CD4-positive, alpha-beta T cell (primary cell): ENCODE results near the gene SH3BP5L. TPM values are rescaled to one million over a fixed set of nuclear protein-coding genes. Genes with fewer than 3 reads are reported as not detected.
A peak's percentile ranks its signal among the peaks of the same experiment; 100 is the strongest.

ENCODE experiments used
- ATAC-seq: fragments of 200-7000 bp; cut with Tn5 transposase; one replicate; pipeline ENCODE4 v1.10.0; 2022; ENCODE audit warnings: mild to moderate bottlenecking; ENCODE audit not compliant: poor library complexity
- CTCF ChIA-PET: fragments of 350-600 bp; sonication (Branson Sonifier 250); formaldehyde crosslinking; loops from one replicate; lab custom pipeline; 2021; ENCODE audit warnings: antibody characterized with exemption, inconsistent platforms; lab: Charles Lee
- POLR2A ChIA-PET: fragments of 350-600 bp; sonication (Branson Sonifier 250); formaldehyde crosslinking; loops from one replicate; lab custom pipeline; 2021; ENCODE audit warnings: antibody characterized with exemption, inconsistent platforms; lab: Charles Lee
- DNase-seq, 14 experiments: peaks; one replicate each; pipeline ENCODE4 v3.0.0-alpha.2; 2013 to 2020; ENCODE audit warnings: mixed read lengths in 2 of 14
- H3K27ac ChIP-seq, 2 donors: one replicate each; pipeline versions ENCODE4 v1.5.1 to v1.7.0; 2013; ENCODE audit warnings: low read length in 2 of 2, low read depth in 1 of 2, mild to moderate bottlenecking in 1 of 2
- H3K27me3 ChIP-seq, 2 experiments: 1 replicate in 1 of 2; 2 replicates in 1 of 2; pipeline versions ENCODE4 v1.6.1 to v1.7.0; 2013; ENCODE audit warnings: low read length in 2 of 2, control low read depth in 1 of 2, mild to moderate bottlenecking in 1 of 2, moderate library complexity in 1 of 2; ENCODE audit not compliant: insufficient read depth in 2 of 2, control insufficient read depth in 1 of 2
- H3K36me3 ChIP-seq: one replicate; pipeline ENCODE4 v1.6.1; 2013; ENCODE audit warnings: low read length, control low read depth; ENCODE audit not compliant: insufficient read depth
- H3K4me1 ChIP-seq: one replicate; pipeline ENCODE4 v1.6.1; 2013; ENCODE audit warnings: low read length, control low read depth; ENCODE audit not compliant: insufficient read depth
- H3K4me3 ChIP-seq: one replicate; pipeline ENCODE4 v1.5.1; 2013; ENCODE audit warnings: mild to moderate bottlenecking, low read length, moderate library complexity
- H3K9me3 ChIP-seq, 2 experiments: 1 replicate in 1 of 2; 2 replicates in 1 of 2; pipeline versions ENCODE4 v1.6.1 to v1.7.0; 2013; ENCODE audit warnings: low read length in 2 of 2, mild to moderate bottlenecking in 2 of 2, control low read depth in 1 of 2, moderate library complexity in 1 of 2; ENCODE audit not compliant: control insufficient read depth in 1 of 2, insufficient read depth in 1 of 2
- H3K27ac Mint-ChIP-seq: one replicate; pipeline ENCODE4 v1.8.0; 2020; ENCODE audit warnings: mixed read lengths
- H3K27me3 Mint-ChIP-seq: one replicate; pipeline ENCODE4 v1.8.0; 2021; ENCODE audit warnings: mixed read lengths
- H3K36me3 Mint-ChIP-seq: one replicate; pipeline ENCODE4 v1.8.0; 2021; ENCODE audit warnings: low read depth, mixed read lengths
- H3K4me1 Mint-ChIP-seq: one replicate; pipeline ENCODE4 v1.8.0; 2021; ENCODE audit warnings: low read depth, mixed read lengths
- H3K4me3 Mint-ChIP-seq: one replicate; pipeline ENCODE4 v1.8.0; 2020; ENCODE audit warnings: mild to moderate bottlenecking, mixed read lengths
- H3K9me3 Mint-ChIP-seq: one replicate; pipeline ENCODE4 v1.8.0; 2020; ENCODE audit warnings: mixed read lengths
- intact Hi-C, 2 experiments: fragments of 100-400 bp; cut with DNase I in 1 of 2; cut with micrococcal nuclease in 1 of 2; formaldehyde crosslinking; loops; one replicate each; pipeline versions ENCODE4 v1.15.1 to v1.9.0; 2023 to 2025; cut with DNase I, micrococcal nuclease
- total RNA-seq, 174 experiments: library from RNA in 2 of 174; stranded (reverse) in 2 of 174; gene quantifications; one replicate each; pipeline ENCODE4 v1.2.3 and lab custom pipeline; 2021 to 2026
- TF ChIP-seq, protein P1 (sequence below): fragments of 200-600 bp; IDR thresholded peaks from one replicate; pipeline ENCODE4 v1.8.0; 2022; ENCODE audit warnings: antibody characterized with exemption, mild to moderate bottlenecking

The SH3BP5L gene
- total RNA-seq, 2 experiments from 2014 or later: 21.7 to 25.2 TPM

DNA sequence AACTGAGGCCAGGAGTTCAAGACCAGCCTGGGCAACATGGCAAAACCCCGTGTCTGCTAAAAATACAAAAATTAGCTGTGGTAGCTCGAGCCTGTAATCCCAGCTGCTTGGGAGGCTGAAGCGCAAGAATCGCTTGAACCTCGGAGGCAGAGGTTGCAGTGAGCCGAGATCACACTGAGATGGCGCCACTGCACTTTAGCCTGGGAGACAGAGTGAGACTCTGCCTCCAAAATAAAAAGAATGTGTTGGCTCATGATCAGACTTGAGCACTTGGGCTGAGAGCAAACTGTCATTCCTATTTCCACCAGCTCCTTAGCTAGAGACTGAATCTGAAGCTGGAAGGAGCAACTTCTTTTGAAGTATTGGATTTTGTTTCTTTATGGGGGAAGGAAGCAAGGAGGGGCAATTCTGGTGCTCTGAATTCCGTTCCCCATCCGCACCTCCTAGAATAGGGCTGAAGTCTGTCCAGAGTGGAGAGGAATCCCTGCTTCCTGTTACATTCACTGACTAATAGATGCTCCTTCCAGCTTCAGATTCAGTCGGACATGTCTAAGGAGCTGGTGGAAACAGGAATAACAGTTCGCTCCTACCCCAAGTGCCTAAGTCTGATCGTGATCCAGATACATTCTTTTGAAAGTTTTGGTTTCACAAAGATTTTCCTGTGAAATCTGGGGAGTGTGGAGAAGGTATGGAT is 16.1 kb upstream of the SH3BP5L start:
- DNase-seq (peak in 11 of 14 experiments; percentile 16 to 72 (median 40)), ATAC-seq (no peak)
- intact Hi-C loops: no loop called here
- no peaks in the 10 kb centered on the region for H3K27me3 Mint-ChIP-seq
- POLR2A ChIA-PET: no interaction called here
- H3K4me1 Mint-ChIP-seq: peaks cover 30% of the 10 kb centered on the region
- CTCF ChIA-PET: interaction anchor here (1.2 to 7.7 kb wide), 3 partner anchors 14 to 17 kb away, joined by 3 to 65 read pairs (median 3); partner anchors contain the start of genes SH3BP5L and ZNF692
- peaks cover 37% of the 10 kb centered on the region for H3K4me1 ChIP-seq
- peaks cover 32% of the 10 kb centered on the region for H3K36me3 Mint-ChIP-seq
- H3K9me3 ChIP-seq: no peaks in the 10 kb centered on the region
- peak overlapping the region; percentile 73 for H3K27ac Mint-ChIP-seq
- H3K27me3 ChIP-seq: no peaks in the 10 kb centered on the region
- H3K4me3 ChIP-seq: no peak overlapping the region
- H3K9me3 Mint-ChIP-seq: no peaks in the 10 kb centered on the region
- H3K4me3 Mint-ChIP-seq: peak overlapping the region; percentile 51
- TF ChIP-seq, protein P1, sequence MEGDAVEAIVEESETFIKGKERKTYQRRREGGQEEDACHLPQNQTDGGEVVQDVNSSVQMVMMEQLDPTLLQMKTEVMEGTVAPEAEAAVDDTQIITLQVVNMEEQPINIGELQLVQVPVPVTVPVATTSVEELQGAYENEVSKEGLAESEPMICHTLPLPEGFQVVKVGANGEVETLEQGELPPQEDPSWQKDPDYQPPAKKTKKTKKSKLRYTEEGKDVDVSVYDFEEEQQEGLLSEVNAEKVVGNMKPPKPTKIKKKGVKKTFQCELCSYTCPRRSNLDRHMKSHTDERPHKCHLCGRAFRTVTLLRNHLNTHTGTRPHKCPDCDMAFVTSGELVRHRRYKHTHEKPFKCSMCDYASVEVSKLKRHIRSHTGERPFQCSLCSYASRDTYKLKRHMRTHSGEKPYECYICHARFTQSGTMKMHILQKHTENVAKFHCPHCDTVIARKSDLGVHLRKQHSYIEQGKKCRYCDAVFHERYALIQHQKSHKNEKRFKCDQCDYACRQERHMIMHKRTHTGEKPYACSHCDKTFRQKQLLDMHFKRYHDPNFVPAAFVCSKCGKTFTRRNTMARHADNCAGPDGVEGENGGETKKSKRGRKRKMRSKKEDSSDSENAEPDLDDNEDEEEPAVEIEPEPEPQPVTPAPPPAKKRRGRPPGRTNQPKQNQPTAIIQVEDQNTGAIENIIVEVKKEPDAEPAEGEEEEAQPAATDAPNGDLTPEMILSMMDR: peak; percentile 34
- no peak overlapping the region for H3K27ac ChIP-seq
- peaks cover 35% of the 10 kb centered on the region for H3K36me3 ChIP-seq

DNA sequence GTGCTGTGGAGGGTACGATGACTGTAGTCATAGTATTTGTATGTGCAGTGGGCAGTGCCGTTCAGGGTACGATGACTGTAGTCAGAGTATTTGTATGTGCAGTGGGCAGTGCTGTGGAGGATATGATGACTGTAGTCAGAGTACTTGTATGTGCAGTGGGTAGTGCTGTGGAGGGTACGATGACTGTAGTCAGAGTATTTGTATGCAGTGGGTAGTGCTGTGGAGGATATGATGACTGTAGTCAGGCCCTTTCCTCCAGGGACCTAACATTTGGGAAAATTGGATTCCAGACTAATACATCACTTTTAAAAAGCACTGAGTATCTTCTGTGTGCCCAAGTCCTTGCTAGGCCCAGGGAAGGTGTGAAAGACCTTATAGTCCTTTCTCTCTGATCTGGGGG is 15.2 kb upstream of the SH3BP5L start:
- Mint-ChIP-seq H3K9me3 (no peaks in the 10 kb centered on the region), H3K4me1 (peaks cover 30% of the 10 kb centered on the region), H3K36me3 (peaks cover 23% of the 10 kb centered on the region), H3K27ac (no peak overlapping the region), H3K27me3 (no peaks in the 10 kb centered on the region), H3K4me3 (peak overlapping the region; percentile 68)
- CTCF ChIA-PET: interaction anchor here (1.2 to 7.7 kb wide), 3 partner anchors 15 to 18 kb away, joined by 3 to 65 read pairs (median 3); partner anchors contain the start of genes SH3BP5L and ZNF692
- intact Hi-C loops: no loop called here
- no peak overlapping the region for H3K4me3 ChIP-seq
- H3K36me3 ChIP-seq: peaks cover 26% of the 10 kb centered on the region
- H3K27me3 ChIP-seq: no peaks in the 10 kb centered on the region
- TF ChIP-seq, protein P1: no peak
- POLR2A ChIA-PET: interaction anchor here (4.2 kb wide), 1 partner anchor 17 kb away, joined by 98 read pairs; the partner anchor contains the start of gene ZNF692
- H3K27ac ChIP-seq: no peak overlapping the region
- ATAC-seq: no peak
- no peaks in the 10 kb centered on the region for H3K9me3 ChIP-seq
- peaks cover 37% of the 10 kb centered on the region for H3K4me1 ChIP-seq
- DNase-seq: no peak

DNA sequence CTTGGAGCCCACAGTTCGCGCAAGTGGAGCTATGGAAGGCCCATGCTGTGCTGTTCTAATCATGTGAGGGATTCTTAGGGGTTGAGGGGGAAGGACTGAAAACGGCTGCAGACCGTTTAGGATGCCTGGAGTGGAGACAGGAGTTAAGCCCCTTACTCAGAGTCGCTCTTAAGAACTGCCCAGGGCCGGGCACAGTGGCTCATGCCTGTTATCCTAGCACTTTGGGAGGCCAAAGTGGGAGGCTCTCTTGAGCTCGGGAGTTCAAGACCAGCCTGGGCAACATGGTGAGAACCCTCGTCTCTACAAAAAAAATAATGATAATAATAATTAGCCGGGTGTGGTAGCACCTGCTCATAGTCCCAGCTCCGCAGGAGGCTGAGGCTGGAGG is 13.4 kb upstream of the SH3BP5L start:
- intact Hi-C loops: loop anchor here in 1 of 2 experiments (1.0 kb wide), 1 partner anchor 18 kb away; no protein-coding TSS in a partner anchor
- Mint-ChIP-seq H3K36me3 (peaks cover 7% of the 10 kb centered on the region), H3K27me3 (no peaks in the 10 kb centered on the region), H3K4me1 (peaks cover 30% of the 10 kb centered on the region), H3K4me3 (no peak overlapping the region), H3K27ac (no peak overlapping the region), H3K9me3 (no peaks in the 10 kb centered on the region)
- TF ChIP-seq, protein P1: no peak
- Histone ChIP-seq H3K4me1 (peaks cover 37% of the 10 kb centered on the region), H3K36me3 (peaks cover 9% of the 10 kb centered on the region), H3K27ac (peak overlapping the region; percentile 94 to 99), H3K9me3 (no peaks in the 10 kb centered on the region), H3K4me3 (peak overlapping the region; percentile 81), H3K27me3 (no peaks in the 10 kb centered on the region)
- ChIA-PET POLR2A (interaction anchor here (2.0 to 4.4 kb wide), 6 partner anchors 12 to 69 kb away, joined by 5 to 98 read pairs (median 28); partner anchors contain the start of genes PGBD2, SH3BP5L and ZNF692), CTCF (interaction anchor here (7.7 kb wide), 1 partner anchor 20 kb away, joined by 65 read pairs; the partner anchor contains the start of gene ZNF692)
- DNase-seq (no peak), ATAC-seq (no peak)
